Type B pancreatic cell (in vitro differentiated cells): ENCODE results near the gene VSIG4. TPM values are rescaled to one million over a fixed set of nuclear protein-coding genes. Genes with fewer than 3 reads are reported as not detected.
A peak's percentile ranks its signal among the peaks of the same experiment; 100 is the strongest.

Source experiments
- DNase-seq: peaks from one replicate; pipeline ENCODE4 v3.0.0; 2021; ENCODE audit warnings: mixed read lengths; ENCODE audit not compliant: unreplicated experiment; ENCODE audit errors: extremely low spot score
- H3K27ac Mint-ChIP-seq: 2 replicates; pipeline ENCODE4 v1.8.0; 2021; ENCODE audit warnings: mild to moderate bottlenecking, mixed read lengths
- H3K27me3 Mint-ChIP-seq: 2 replicates; pipeline ENCODE4 v1.8.0; 2021; ENCODE audit warnings: mixed read lengths
- H3K36me3 Mint-ChIP-seq: 2 replicates; pipeline ENCODE4 v1.8.0; 2021; ENCODE audit warnings: mixed read lengths
- H3K4me1 Mint-ChIP-seq: one replicate; pipeline ENCODE4 v1.8.0; 2021; ENCODE audit warnings: mixed read lengths; ENCODE audit not compliant: unreplicated experiment
- H3K4me3 Mint-ChIP-seq: 2 replicates; pipeline ENCODE4 v1.8.0; 2021; ENCODE audit warnings: mild to moderate bottlenecking, mixed read lengths
- H3K9me3 Mint-ChIP-seq: 2 replicates; pipeline ENCODE4 v1.8.0; 2021; ENCODE audit warnings: mixed read lengths
- CTCF ChIP-seq: fragments of 200-600 bp; sonication (generic); conservative IDR thresholded peaks from 2 replicates; pipeline ENCODE4 v1.5.0; 2021; ENCODE audit warnings: antibody characterized with exemption, mild to moderate bottlenecking
- total RNA-seq: library from RNA; stranded (reverse); gene quantifications from 2 replicates; pipeline ENCODE4 v1.2.1, GENCODE V29; 2021; ENCODE audit warnings: low replicate concordance

Gene VSIG4
- total RNA-seq, 1 donor from 2014 or later = not detected

- no peaks in the 10 kb centered on the region for H3K9me3 Mint-ChIP-seq
- no peaks in the 10 kb centered on the region for H3K27me3 Mint-ChIP-seq
- DNase-seq = no peak
- H3K4me3 Mint-ChIP-seq = no peak overlapping the region
- no peaks in the 10 kb centered on the region for H3K4me1 Mint-ChIP-seq
- no peak for TF ChIP-seq CTCF
- no peaks in the 10 kb centered on the region for H3K36me3 Mint-ChIP-seq
- H3K27ac Mint-ChIP-seq = no peak overlapping the region
These were observed 45.9 kb downstream of the VSIG4 start for GRCh38 chrX:65993915-65994460.

- Mint-ChIP-seq H3K4me1 (no peaks in the 10 kb centered on the region), H3K27me3 (no peaks in the 10 kb centered on the region), H3K27ac (no peak overlapping the region), H3K36me3 (no peaks in the 10 kb centered on the region), H3K4me3 (no peak overlapping the region), H3K9me3 (no peaks in the 10 kb centered on the region)
- no peak for DNase-seq
- no peak for TF ChIP-seq CTCF
These were observed 46.5 kb downstream of the VSIG4 start for GRCh38 chrX:65993332-65993731.

GRCh38 chrX:65990702-65991101 lies 49.2 kb downstream of the VSIG4 start:
- H3K27me3 Mint-ChIP-seq = no peaks in the 10 kb centered on the region
- H3K9me3 Mint-ChIP-seq = no peaks in the 10 kb centered on the region
- DNase-seq = no peak
- no peaks in the 10 kb centered on the region for H3K4me1 Mint-ChIP-seq
- no peak overlapping the region for H3K27ac Mint-ChIP-seq
- TF ChIP-seq CTCF = no peak
- no peaks in the 10 kb centered on the region for H3K36me3 Mint-ChIP-seq
- no peak overlapping the region for H3K4me3 Mint-ChIP-seq

GRCh38 chrX:65987811-65988210 lies 52.1 kb downstream of the VSIG4 start:
- H3K4me3 Mint-ChIP-seq = no peak overlapping the region
- H3K27me3 Mint-ChIP-seq = no peaks in the 10 kb centered on the region
- no peaks in the 10 kb centered on the region for H3K36me3 Mint-ChIP-seq
- no peak for TF ChIP-seq CTCF
- DNase-seq = no peak
- H3K9me3 Mint-ChIP-seq = no peaks in the 10 kb centered on the region
- no peak overlapping the region for H3K27ac Mint-ChIP-seq
- H3K4me1 Mint-ChIP-seq = no peaks in the 10 kb centered on the region

- Mint-ChIP-seq H3K27me3 (no peaks in the 10 kb centered on the region), H3K9me3 (no peaks in the 10 kb centered on the region), H3K4me1 (no peaks in the 10 kb centered on the region), H3K4me3 (no peak overlapping the region), H3K36me3 (no peaks in the 10 kb centered on the region), H3K27ac (no peak overlapping the region)
- DNase-seq = no peak
- TF ChIP-seq CTCF = peak; percentile 68
These were observed 53.8 kb downstream of the VSIG4 start for GRCh38 chrX:65985922-65986588.
